Measurements from ENCODE around the gene PLPPR4.

- TF ChIP-seq CTCF (IDR thresholded peaks at IDR 0.05), result no peak
- no peak for TF ChIP-seq EZH2 (IDR thresholded peaks at IDR 0.05; ENCODE audit: borderline replicate concordance, insufficient read depth, low read depth, low read length, poor library complexity, severe bottlenecking)
These were observed 18.2 kb downstream of the PLPPR4 start for GRCh38 chr1:99282536-99282935.

All from B cell (primary cell).